WERI-Rb-1 (cell line): Measurements from ENCODE around the gene TMEM30B.

Experiments
- DNase-seq: peaks from one replicate; pipeline ENCODE4 v3.0.0-alpha.2; 2020
- H3K27ac ChIP-seq: fragments of 250-450 bp; sonication (Bioruptor Pico); 2 replicates; pipeline ENCODE4 v1.5.1; 2020; ENCODE audit warnings: mild to moderate bottlenecking, moderate library complexity
- H3K27me3 ChIP-seq: fragments of 250-450 bp; sonication (Bioruptor Pico); 2 replicates; pipeline ENCODE4 v1.5.1; 2021; ENCODE audit warnings: mild to moderate bottlenecking, low read depth, moderate library complexity; ENCODE audit not compliant: insufficient read depth, severe bottlenecking
- H3K36me3 ChIP-seq: fragments of 250-450 bp; sonication (Bioruptor Pico); 2 replicates; pipeline ENCODE4 v1.5.1; 2020; ENCODE audit warnings: mild to moderate bottlenecking, moderate library complexity
- H3K4me3 ChIP-seq: 2 replicates; pipeline ENCODE4 v1.5.1; 2011; ENCODE audit warnings: low read depth, mild to moderate bottlenecking, control low read depth, low read length
- H3K9me3 ChIP-seq: fragments of 250-450 bp; sonication (Bioruptor Pico); 2 replicates; pipeline ENCODE4 v1.5.1; 2021; ENCODE audit warnings: mild to moderate bottlenecking, moderate library complexity; ENCODE audit not compliant: severe bottlenecking
- CTCF ChIP-seq: IDR thresholded peaks from 2 replicates; pipeline ENCODE4 v1.5.1; 2011; ENCODE audit warnings: low read depth, mild to moderate bottlenecking, control low read depth, inconsistent platforms, low read length

The TMEM30B gene

GRCh38 chr14:61308198-61308597, 27.1 kb upstream of the TMEM30B start:
- Histone ChIP-seq H3K27me3 (no peaks in the 10 kb centered on the region), H3K27ac (no peak overlapping the region), H3K4me3 (no peak overlapping the region), H3K9me3 (peaks cover 11% of the 10 kb centered on the region), H3K36me3 (no peaks in the 10 kb centered on the region)
- TF ChIP-seq CTCF: no peak
- DNase-seq: no peak

DNA sequence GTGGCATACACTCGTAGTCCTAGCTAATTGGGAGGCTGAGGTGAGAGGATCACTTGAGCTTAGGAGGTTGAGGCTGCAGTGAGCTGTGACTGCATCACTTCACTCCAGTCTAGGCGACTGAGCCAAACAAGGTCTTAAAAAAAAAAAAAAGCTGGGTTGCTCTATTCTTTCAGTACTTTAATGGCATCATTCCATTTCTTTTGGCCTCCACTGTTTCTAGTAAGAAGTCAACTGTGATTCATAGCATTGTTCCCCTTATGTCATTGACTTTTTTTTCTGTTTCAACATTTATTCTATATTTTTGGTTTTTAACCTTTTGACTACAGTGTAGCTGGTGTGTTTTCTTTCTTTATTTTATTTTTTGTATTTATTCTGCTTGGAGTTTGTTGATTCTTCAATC, 23.6 kb upstream of the TMEM30B start:
- no peak for DNase-seq
- Histone ChIP-seq H3K9me3 (peaks cover under 1% of the 10 kb centered on the region), H3K4me3 (no peak overlapping the region), H3K27ac (no peak overlapping the region), H3K27me3 (no peaks in the 10 kb centered on the region), H3K36me3 (no peaks in the 10 kb centered on the region)
- TF ChIP-seq CTCF: no peak

DNA sequence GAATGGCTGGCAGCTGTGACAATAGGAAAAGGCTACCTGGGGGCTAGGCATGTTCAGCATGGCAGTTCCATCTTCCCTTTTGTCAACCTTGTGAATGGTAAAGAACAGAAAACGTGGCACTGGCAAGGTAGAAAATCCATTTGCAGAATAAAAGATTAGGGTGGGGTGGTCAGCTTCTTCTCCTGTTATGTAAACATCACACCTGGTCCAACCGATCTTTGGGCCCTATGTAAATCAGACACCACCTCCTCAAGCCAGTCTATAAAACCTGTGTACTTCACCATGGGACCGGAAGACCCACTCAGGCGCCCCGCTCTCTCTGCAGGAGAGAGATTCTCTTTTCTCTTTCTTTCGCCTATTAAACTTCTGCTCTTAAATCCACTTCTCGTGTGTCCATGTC, 19.6 kb upstream of the TMEM30B start:
- no peak overlapping the region for H3K4me3 ChIP-seq
- DNase-seq: no peak
- TF ChIP-seq CTCF: no peak
- no peaks in the 10 kb centered on the region for H3K9me3 ChIP-seq
- H3K27ac ChIP-seq: no peak overlapping the region
- H3K36me3 ChIP-seq: no peaks in the 10 kb centered on the region
- H3K27me3 ChIP-seq: no peaks in the 10 kb centered on the region

DNA sequence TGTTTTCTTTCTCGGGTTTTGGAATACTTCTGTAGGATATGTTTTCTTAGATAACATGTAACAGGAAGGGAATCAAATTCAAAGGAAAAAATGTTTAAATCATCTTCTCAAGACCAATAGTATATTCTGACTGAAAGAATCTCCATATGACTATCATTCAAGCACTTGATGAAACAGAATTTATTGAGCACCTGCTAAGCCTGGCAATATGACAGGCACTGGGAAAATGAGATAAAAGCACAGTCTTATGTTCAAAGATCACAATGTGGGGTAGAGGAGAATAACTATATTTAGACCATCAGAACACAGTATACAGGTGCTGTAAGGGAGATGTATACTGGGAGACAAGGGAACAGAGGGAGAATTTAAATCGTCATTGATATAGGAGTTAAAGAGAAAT, 19.1 kb upstream of the TMEM30B start:
- Histone ChIP-seq H3K36me3 (no peaks in the 10 kb centered on the region), H3K27me3 (no peaks in the 10 kb centered on the region), H3K4me3 (no peak overlapping the region), H3K27ac (no peak overlapping the region), H3K9me3 (no peaks in the 10 kb centered on the region)
- DNase-seq: no peak
- TF ChIP-seq CTCF: no peak

- no peaks in the 10 kb centered on the region for H3K9me3 ChIP-seq
- H3K27me3 ChIP-seq: no peaks in the 10 kb centered on the region
- TF ChIP-seq CTCF: no peak
- H3K36me3 ChIP-seq: no peaks in the 10 kb centered on the region
- H3K4me3 ChIP-seq: no peak overlapping the region
- no peak overlapping the region for H3K27ac ChIP-seq
- DNase-seq: no peak
These were observed 17.7 kb upstream of the TMEM30B start for GRCh38 chr14:61298824-61299223.

- H3K27me3 ChIP-seq: no peaks in the 10 kb centered on the region
- no peak overlapping the region for H3K27ac ChIP-seq
- no peaks in the 10 kb centered on the region for H3K9me3 ChIP-seq
- H3K4me3 ChIP-seq: no peak overlapping the region
- DNase-seq: no peak
- TF ChIP-seq CTCF: no peak
- H3K36me3 ChIP-seq: no peaks in the 10 kb centered on the region
These were observed 16.4 kb upstream of the TMEM30B start for GRCh38 chr14:61297581-61297980.
